Measurements from ENCODE around the gene CLEC16A. TPM values are rescaled to one million over a fixed set of nuclear protein-coding genes. Genes with fewer than 3 reads are reported as not detected.

CLEC16A gene
- total and polyA plus RNA-seq, 9 of the 15 experiments (the other 6 are each of a cell fraction or from before 2014, with no cell fraction given), result 1.00 to 22.3 (median 10.0) TPM

DNA sequence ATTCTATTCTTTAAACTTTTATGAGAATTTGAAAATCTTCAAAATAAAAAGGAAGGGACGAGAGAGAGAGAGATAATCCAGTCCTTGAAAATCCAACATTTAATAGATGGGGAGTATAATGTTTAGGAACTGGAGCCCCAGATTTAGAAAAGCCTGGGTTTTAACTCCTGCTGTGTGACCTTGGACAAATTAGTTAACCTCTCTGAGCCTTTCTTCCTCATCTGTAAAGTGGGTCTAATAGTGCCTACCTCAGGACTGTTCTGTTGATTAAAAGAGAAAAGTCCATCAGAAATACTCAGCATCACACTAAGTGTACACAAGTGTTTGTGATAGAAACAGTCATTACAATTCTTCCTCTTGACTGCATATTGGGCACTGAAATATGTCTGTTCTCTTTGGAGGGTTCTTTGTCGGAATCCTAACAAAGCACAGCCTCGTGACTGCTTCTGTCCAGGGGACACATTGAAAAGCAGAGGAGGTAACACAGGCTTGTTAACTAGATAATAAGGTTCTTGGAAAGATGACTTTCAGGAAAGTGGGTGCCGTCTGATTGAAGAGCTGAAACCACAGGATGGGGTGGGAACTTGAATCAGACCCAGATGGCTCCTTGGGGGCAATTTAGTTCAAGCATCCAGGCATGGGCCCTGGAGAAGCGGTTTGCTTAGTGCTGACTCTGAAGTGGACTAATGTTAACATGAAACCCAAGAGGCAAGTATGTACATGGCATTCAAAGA, 128.2 kb downstream of the CLEC16A start:
- Histone ChIP-seq H3K36me3 (ENCODE audit: control insufficient read depth, insufficient read depth, low read length) (peaks cover 11% of the 10 kb centered on the region; the same call in 1 of the 3 replicates), H4K20me1 (replicated peaks; ENCODE audit: control insufficient read depth, insufficient read depth, low read length) (no peaks in the 10 kb centered on the region), H2AFZ (ENCODE audit: low read depth, low read length) (no peak overlapping the region), H3K27me3 (ENCODE audit: control insufficient read depth in 2 of 2, insufficient read depth in 2 of 2, low read length in 2 of 2) (no peaks in the 10 kb centered on the region), H3K9ac (ENCODE audit: insufficient read depth in 1 of 2, low read depth in 2 of 2, low read length in 2 of 2) (no peak overlapping the region), H3K79me2 (ENCODE audit: control insufficient read depth, insufficient read depth, low read length) (no peaks in the 10 kb centered on the region), H3K9me3 (replicated peaks; ENCODE audit: control insufficient read depth, insufficient read depth, low read depth, low read length) (no peaks in the 10 kb centered on the region), H3K4me3 (no peak overlapping the region), H3K4me2 (ENCODE audit: insufficient read depth, low read length) (no peak overlapping the region), H3K27ac (ENCODE audit: extremely low read depth, low read depth, low read length) (no peak overlapping the region; the same call in 2 of the 3 replicates), H3K9me1 (ENCODE audit: control insufficient read depth, insufficient read depth, low read length) (no peaks in the 10 kb centered on the region), H3K4me1 (replicated peaks in 1 of 2; ENCODE audit: control insufficient read depth in 2 of 2, insufficient read depth in 2 of 2, low read length in 2 of 2) (peaks cover 14% of the 10 kb centered on the region in 2 experiments)
- in situ Hi-C loops (cut with MboI), result no loop called here
- DNase-seq (ENCODE audit: extremely low read depth in 1 of 4, low spot score in 3 of 4) (peak in 2 of 4 experiments; percentile 69 to 79), FAIRE-seq (peak; percentile 83), ATAC-seq (peak; percentile 55)
- intact Hi-C loops (cut with micrococcal nuclease), result loop anchor here (2.0 kb wide), 1 partner anchor 28 kb away; no protein-coding TSS in a partner anchor
- 14% methylated on average over 5 of the region's 5 CpGs for WGBS (ENCODE audit: insufficient coverage, low coverage, missing lambda C conversion rate)
- CTCF ChIA-PET (ENCODE audit: low intra/inter-chr PET ratio), result no interaction called here
- BruUV-seq (replicated peaks), result no TSS peak
- POLR2A ChIA-PET, result interaction anchor here (0.5 kb wide), 1 partner anchor 15 kb away, joined by 3 read pairs; no protein-coding TSS in a partner anchor
- TF ChIP-seq ZNF77 (CRISPR knock-in tag; IDR thresholded peaks at IDR 0.05), result no peak
- TF ChIP-seq, protein P1, sequence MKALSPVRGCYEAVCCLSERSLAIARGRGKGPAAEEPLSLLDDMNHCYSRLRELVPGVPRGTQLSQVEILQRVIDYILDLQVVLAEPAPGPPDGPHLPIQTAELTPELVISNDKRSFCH (CRISPR knock-in tag; IDR thresholded peaks at IDR 0.05), result no peak
- TF ChIP-seq, protein P1 (tag; IDR thresholded peaks at IDR 0.05), result 0 out of 2 replicates have a peak, but pooled peaks have one; percentile 28
- no peak for TF ChIP-seq NUFIP1 (IDR thresholded peaks at IDR 0.05; ENCODE audit: partially characterized antibody)
- TF ChIP-seq RCOR1 (IDR thresholded peaks at IDR 0.05; ENCODE audit: borderline replicate concordance in 1 of 2, low read depth in 2 of 2, low read length in 2 of 2), result peak; percentile 58 to 62; a peak in 3 of 4 replicates
- TF ChIP-seq SP2 (IDR thresholded peaks at IDR 0.05; ENCODE audit: extremely low read depth, low read depth, low read length, poor library complexity, severe bottlenecking), result no peak
- no peak for TF ChIP-seq HSF4 (CRISPR knock-in tag; IDR thresholded peaks at IDR 0.05; ENCODE audit: borderline replicate concordance)
- peak; percentile 67 for TF ChIP-seq EP300 (IDR thresholded peaks at IDR 0.05; ENCODE audit: low read length)
- TF ChIP-seq, protein P2, sequence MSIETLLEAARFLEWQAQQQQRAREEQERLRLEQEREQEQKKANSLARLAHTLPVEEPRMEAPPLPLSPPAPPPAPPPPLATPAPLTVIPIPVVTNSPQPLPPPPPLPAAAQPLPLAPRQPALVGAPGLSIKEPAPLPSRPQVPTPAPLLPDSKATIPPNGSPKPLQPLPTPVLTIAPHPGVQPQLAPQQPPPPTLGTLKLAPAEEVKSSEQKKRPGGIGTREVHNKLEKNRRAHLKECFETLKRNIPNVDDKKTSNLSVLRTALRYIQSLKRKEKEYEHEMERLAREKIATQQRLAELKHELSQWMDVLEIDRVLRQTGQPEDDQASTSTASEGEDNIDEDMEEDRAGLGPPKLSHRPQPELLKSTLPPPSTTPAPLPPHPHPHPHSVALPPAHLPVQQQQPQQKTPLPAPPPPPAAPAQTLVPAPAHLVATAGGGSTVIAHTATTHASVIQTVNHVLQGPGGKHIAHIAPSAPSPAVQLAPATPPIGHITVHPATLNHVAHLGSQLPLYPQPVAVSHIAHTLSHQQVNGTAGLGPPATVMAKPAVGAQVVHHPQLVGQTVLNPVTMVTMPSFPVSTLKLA (conservative IDR thresholded peaks at IDR 0.05), result peak in 1 of 2 experiments; percentile 40; a peak in 1 of 4 replicates
- no peak for TF ChIP-seq MAFG (tag; conservative IDR thresholded peaks at IDR 0.05)
- TF ChIP-seq RFX5 (IDR thresholded peaks at IDR 0.05; ENCODE audit: low read depth, low read length), result no peak
- no peak for TF ChIP-seq ZNF347 (CRISPR knock-in tag; IDR thresholded peaks at IDR 0.05; ENCODE audit: low read depth)
- no peak for TF ChIP-seq PHF8 (IDR thresholded peaks at IDR 0.05; ENCODE audit: borderline replicate concordance, low read length)
- peak in 1 of 2 experiments; percentile 34; a peak in 1 of 4 replicates for TF ChIP-seq TRIM24 (IDR thresholded peaks at IDR 0.05)
- TF ChIP-seq, protein P3, sequence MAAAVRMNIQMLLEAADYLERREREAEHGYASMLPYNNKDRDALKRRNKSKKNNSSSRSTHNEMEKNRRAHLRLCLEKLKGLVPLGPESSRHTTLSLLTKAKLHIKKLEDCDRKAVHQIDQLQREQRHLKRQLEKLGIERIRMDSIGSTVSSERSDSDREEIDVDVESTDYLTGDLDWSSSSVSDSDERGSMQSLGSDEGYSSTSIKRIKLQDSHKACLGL (CRISPR knock-in tag; IDR thresholded peaks at IDR 0.05; ENCODE audit: borderline replicate concordance, poor library complexity, severe bottlenecking), result no peak
- TF ChIP-seq XRCC3 (IDR thresholded peaks at IDR 0.05), result no peak
- TF ChIP-seq, protein P4, sequence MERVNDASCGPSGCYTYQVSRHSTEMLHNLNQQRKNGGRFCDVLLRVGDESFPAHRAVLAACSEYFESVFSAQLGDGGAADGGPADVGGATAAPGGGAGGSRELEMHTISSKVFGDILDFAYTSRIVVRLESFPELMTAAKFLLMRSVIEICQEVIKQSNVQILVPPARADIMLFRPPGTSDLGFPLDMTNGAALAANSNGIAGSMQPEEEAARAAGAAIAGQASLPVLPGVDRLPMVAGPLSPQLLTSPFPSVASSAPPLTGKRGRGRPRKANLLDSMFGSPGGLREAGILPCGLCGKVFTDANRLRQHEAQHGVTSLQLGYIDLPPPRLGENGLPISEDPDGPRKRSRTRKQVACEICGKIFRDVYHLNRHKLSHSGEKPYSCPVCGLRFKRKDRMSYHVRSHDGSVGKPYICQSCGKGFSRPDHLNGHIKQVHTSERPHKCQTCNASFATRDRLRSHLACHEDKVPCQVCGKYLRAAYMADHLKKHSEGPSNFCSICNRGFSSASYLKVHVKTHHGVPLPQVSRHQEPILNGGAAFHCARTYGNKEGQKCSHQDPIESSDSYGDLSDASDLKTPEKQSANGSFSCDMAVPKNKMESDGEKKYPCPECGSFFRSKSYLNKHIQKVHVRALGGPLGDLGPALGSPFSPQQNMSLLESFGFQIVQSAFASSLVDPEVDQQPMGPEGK (CRISPR knock-in tag; IDR thresholded peaks at IDR 0.05; ENCODE audit: borderline replicate concordance), result no peak

Data from K562 (cell line).